ENCODE data around the gene PDCD1. TPM values are rescaled to one million over a fixed set of nuclear protein-coding genes. Genes with fewer than 3 reads are reported as not detected.

PDCD1 gene
- total RNA-seq, 4 donors from 2014 or later = not detected

DNA sequence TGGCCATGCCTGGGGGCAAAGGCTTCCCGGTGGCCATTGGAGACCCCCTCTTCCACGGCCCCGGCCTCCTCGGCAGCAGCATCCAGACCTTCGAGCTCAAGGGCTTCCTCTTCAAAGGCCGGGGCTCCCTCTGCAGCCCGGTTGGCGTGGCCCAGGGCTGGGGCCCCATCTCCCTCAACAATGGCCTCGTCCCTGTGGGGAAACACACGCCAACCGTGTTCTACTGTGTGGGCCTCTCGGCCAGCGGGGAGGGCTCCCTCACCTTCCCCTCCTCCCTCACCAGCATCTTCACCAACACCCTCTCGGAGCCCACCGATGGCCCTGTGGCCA is 13.6 kb upstream of the PDCD1 start:
- peaks cover 10% of the 10 kb centered on the region for H3K4me1 ChIP-seq
- TF ChIP-seq EP300 (IDR thresholded peaks at IDR 0.05) (no peak), CTCF (IDR thresholded peaks at IDR 0.05) (no peak), POLR2AphosphoS5 (IDR thresholded peaks at IDR 0.05) (no peak), POLR2A (IDR thresholded peaks at IDR 0.05) (no peak)
- 87% methylated on average over 8 of the region's 15 CpGs for WGBS
- no peak for DNase-seq (ENCODE audit: low spot score in 2 of 2)
- H3K27ac ChIP-seq = no peak overlapping the region
- no peaks in the 10 kb centered on the region for H3K9me3 ChIP-seq
- no peaks in the 10 kb centered on the region for H3K36me3 ChIP-seq
- H3K4me3 ChIP-seq = no peak overlapping the region
- peaks cover 27% of the 10 kb centered on the region for H3K27me3 ChIP-seq

DNA sequence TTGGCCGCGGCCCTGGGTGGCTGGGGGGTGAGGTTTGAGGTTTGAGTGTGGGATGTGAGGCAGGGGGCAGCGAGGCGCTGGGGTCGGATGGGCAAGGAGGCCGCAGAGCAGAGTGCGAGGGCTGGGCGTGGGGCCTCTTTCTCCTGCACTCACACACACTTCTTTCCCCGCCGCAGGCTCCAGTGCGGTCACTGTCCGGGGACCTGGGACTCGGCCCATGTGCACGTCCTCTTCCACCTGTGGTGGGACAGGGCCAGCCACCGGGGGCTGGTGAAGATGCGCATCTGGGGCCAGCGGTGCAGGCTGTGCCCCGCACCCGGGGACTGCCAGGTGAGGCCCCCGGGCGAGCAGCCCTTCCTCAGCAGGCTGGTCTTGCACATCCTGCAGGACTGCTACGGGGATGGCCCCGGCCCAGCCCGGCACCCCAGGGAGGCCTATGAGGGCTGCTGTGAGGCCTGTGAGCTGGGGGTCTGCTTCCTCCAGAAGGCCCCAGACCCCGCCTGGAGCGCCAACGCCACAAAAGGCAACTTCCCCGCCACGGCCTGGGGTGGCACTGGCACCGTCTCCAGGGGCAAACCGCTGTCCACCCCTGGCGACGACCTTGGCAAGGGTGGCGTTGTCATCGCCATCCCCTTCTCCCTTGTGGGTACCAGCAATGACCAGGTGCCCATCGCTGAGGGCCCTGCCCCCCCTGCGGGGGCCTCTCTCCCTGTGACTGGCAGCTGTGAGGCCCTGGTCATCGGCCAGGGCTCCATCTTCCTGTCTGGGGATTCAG is 13.0 kb upstream of the PDCD1 start:
- no peaks in the 10 kb centered on the region for H3K9me3 ChIP-seq
- H3K27ac ChIP-seq = no peak overlapping the region
- WGBS = 67% methylated on average over 1 of the region's 38 CpGs
- H3K4me1 ChIP-seq = peaks cover 10% of the 10 kb centered on the region
- no peak for DNase-seq (ENCODE audit: low spot score in 2 of 2)
- H3K4me3 ChIP-seq = no peak overlapping the region
- no peaks in the 10 kb centered on the region for H3K36me3 ChIP-seq
- H3K27me3 ChIP-seq = peaks cover 33% of the 10 kb centered on the region
- TF ChIP-seq EP300 (IDR thresholded peaks at IDR 0.05) (no peak), CTCF (IDR thresholded peaks at IDR 0.05) (no peak)

GRCh38 chr2:241870611-241871537 is 12.2 kb upstream of the PDCD1 start:
- no peak overlapping the region for H3K27ac ChIP-seq
- DNase-seq (ENCODE audit: low spot score in 2 of 2) = no peak
- TF ChIP-seq EP300 (IDR thresholded peaks at IDR 0.05) (no peak), POLR2A (IDR thresholded peaks at IDR 0.05) (no peak), POLR2AphosphoS5 (IDR thresholded peaks at IDR 0.05) (no peak), CTCF (IDR thresholded peaks at IDR 0.05) (no peak)
- H3K4me3 ChIP-seq = no peak overlapping the region
- peaks cover 10% of the 10 kb centered on the region for H3K4me1 ChIP-seq
- no peaks in the 10 kb centered on the region for H3K36me3 ChIP-seq
- 48% methylated on average over 17 of the region's 28 CpGs for WGBS
- no peaks in the 10 kb centered on the region for H3K9me3 ChIP-seq
- H3K27me3 ChIP-seq = peaks cover 41% of the 10 kb centered on the region

DNA sequence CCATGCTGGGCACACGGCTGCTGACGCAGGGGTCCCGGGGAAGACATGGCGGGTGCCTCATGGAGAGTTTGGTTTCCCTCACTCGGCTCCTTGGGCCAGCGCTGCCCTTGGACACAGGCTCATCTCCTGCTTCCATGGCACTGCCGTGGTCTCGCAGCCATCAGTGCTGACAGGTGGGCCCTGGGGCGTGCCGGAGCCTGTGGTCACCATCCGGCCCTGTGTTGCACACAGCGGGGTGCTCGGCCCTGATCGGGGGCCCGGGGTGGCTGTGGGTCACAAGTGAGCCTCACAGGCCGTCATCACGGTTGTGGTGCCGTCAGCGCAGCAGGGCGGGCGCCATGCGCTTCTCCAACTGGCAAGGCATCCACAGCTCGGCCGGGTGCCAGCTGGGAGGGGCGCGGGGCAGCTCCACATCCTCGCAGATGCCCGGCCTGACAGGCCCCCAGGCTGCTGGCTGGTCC is 11.4 kb upstream of the PDCD1 start:
- TF ChIP-seq POLR2A (IDR thresholded peaks at IDR 0.05) (no peak), CTCF (IDR thresholded peaks at IDR 0.05) (no peak), POLR2AphosphoS5 (IDR thresholded peaks at IDR 0.05) (no peak), EP300 (IDR thresholded peaks at IDR 0.05) (no peak)
- H3K9me3 ChIP-seq = no peaks in the 10 kb centered on the region
- no peak overlapping the region for H3K27ac ChIP-seq
- WGBS = 74% methylated on average over 7 of the region's 28 CpGs
- no peaks in the 10 kb centered on the region for H3K36me3 ChIP-seq
- H3K4me1 ChIP-seq = peaks cover 10% of the 10 kb centered on the region
- no peak overlapping the region for H3K4me3 ChIP-seq
- no peak for DNase-seq (ENCODE audit: low spot score in 2 of 2)
- H3K27me3 ChIP-seq = peaks cover 49% of the 10 kb centered on the region

Measured in suprapubic skin (tissue), 4 donors.